NCI-H774 (cell line): Measurements from ENCODE around the gene F2RL1.
"Not testable (repeated sequence)": the region's sequence is repeated elsewhere in the genome, so short reads cannot be mapped to it uniquely, and the experiment has no call there.

Source experiments
- DNase-seq: peaks from one replicate; lab custom pipeline; 2025; lab: John Stamatoyannopoulos, UW

F2RL1 gene

DNA sequence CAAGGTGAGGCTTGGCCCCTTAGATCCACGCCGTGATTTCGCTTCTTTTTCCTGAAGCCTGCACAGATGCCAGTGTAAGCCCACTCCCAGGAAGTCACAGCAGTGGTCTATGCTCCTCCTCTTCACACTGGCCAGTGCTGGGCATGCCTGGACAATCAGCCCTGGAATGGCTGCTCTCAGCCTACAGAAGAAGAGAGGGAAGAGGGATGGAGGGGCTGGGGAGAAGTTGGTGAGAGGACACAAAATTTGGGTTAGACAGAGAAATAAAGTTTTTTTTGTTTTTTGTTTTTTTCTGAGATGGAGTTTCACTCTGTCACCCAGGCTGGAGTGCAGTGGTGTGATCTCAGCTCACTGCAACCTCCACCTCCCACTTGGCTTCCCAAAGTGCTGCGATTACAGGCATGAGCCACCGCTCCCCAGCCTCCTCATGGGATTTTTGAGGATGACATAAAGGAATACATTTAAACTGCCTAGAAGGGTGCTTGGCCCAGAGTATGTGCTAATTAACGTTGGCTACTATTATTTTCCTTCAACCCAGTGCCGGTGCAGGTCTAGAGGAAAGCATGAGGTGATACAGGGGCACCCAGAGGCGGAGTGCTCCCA, 31.8 kb downstream of the F2RL1 start:
- no peak for DNase-seq

DNA sequence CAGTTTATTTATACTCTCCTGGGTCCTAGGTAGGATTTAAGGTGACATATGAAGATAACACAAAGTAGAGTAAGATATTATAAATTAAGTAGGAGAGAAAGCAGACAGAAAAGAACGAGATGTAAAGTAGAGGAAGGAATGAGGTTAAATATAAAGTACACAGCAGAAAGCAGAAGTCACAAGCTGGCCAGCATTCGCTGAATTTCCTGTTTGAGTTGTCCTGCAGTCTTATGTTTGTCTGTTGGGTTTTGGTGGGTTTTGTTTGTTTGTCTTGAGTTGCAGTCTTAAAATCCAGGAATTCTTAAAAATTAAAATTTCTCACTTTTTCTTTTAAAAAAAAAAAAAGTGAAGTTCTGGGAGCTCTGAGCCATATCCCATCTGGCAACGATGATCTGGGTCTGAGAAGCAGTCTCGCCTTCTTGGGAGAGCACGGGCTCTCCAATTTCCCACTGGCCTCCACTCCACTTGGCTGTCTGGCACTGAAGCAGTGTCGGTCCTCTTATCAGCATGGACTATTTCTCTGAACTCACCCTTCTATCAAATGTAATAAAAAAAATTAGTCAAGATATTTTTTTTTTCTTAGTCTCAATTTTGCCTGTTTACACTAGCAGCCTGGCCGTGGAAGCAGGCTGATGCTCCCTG, 33.0 kb downstream of the F2RL1 start:
- no peak for DNase-seq

DNA sequence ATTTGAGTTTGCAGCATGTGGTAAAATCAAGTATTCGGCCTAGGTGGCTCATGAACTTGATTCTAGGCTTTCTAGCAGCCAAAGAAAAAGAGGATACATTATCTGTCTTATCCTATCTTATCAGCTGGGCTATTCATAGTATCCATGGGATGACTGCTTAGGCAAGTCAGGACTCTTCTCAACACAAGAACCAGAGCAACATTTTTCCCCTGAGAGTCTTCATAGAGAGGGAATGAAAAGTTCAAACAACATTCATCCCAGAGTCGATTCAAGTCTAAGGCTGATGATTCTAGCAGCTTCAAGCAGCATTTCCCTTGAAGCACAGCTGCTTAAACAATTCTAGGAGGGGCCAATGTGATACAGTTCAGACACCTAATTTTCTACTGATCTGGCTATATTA, 33.9 kb downstream of the F2RL1 start:
- DNase-seq = no peak

DNA sequence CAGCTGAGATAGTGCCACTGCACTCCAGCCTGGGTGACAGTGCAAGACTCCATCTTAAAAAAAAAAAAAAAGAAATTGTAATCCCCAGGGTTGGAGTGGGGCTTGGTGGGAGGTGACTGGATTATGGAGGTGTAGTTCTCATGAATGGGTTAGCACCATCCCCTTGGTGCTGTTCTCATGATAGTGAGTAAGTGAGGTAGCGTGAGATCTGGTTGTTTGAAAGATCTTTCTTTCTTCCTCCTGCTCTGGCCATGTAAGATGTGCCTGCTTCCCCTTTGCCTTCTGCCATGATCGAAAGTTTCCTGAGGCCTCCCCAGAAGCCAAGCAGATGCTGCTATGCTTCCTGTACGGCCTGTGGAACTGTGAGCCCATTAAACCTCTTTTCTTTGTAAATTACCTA, 34.9 kb downstream of the F2RL1 start:
- not testable (repeated sequence) for DNase-seq

DNA sequence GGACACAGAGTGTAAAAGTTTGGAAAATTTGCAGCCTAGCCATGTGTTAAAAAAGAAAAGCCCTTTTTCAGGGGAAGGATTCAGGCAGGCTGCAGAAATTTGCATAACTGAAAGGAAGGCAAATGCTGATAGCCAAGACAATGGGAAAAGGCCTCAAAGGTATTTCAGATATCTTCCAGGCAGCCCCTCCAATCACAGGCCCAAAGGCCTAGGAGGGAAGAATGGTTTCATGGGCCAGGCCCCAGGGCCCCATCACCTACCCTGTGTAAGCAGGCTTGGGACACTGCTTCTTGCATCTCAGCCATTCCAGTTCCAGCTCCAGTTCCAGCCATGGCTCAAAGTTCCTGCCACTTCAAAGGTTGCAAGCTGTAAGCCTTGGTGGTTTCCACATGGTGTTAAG, 35.8 kb downstream of the F2RL1 start:
- DNase-seq = no peak

DNA sequence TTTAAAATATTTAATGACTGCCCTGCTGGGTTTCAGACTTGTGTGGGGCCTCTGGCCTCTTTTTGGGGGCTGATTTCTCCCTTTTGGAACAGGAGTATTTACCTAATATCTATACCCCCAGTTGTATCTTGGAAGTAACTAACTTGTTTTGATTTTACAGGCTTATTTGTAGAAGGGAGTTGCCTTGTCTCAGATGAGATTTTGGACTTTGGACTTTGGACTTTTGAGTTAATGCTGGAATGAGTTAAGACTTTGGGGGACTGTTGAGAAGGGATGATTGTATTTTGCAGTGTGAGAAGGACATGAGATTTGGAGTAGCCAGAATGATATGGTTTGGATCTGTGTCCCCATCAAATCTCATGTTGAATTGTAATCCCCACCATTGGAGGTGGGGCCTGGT, 36.7 kb downstream of the F2RL1 start:
- not testable (repeated sequence) for DNase-seq

DNA sequence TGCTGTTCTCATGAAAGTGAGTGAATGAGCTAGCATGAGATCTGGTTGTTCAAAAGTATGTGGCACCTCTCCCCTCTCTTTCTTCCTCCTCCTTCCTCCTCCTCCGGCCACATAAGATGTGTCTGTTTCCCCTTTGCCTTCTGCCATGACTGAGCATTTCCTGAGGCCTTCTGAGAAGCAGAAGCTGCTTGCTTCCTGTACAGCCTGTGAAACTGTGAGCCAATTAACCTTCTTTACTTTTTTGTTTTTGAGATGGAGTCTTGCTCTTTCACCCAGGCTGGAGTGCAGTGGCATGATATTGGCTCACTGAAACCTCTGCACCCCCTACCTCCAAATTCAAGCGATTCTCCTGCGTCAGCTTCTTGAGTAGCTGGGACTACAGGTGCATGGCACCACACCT, 37.1 kb downstream of the F2RL1 start:
- DNase-seq = no peak

DNA sequence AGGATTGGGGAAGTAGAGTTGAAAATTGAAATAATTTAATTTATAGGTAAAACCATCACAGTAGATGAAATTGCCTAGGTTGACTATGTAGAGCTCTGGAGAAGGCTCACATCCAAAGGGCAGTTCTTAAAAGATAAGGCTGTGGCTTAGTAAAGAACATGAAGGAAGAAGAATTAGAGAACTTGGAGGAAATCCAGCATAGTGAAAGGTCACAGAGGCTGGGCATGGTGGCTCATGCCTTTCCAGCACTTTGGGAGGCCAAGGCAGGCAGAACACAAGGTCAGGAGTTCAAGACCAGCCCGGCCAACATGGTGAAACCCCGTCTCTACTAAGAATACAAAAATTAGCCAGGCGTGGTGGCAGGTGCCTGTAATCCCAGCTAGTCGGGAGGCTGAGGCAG, 38.0 kb downstream of the F2RL1 start:
- not testable (repeated sequence) for DNase-seq

DNA sequence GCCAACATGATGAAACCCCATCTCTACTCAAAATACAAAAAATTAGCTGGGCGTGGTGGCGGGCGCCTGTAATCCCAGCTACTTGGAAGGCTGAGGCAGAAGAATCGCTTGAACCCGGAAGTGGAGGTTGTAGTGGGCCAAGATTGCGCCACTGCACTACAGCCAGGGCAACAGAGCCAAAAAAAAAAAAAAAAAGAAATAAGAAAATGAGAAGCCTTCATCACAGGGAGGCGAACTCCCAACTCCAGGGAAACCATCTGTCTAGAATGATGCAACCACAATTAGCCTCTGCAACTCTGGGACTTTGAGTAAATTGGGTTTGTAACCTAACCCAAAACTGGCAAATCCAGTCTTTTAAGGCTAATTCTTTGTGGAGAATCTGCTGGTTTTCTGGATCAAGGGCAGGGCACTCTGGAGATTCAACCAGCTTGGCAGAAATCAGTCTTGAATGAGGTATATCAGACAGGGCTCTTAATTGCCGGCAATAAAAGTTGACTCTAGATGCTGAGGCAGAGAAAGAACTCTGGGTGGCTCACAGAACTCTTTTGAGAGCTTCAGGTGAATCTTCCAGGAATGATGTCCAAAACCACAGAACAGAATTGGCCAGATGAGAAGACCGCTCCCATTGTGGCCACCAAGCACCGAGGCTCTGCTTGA, 40.9 kb downstream of the F2RL1 start:
- DNase-seq = no peak

DNA sequence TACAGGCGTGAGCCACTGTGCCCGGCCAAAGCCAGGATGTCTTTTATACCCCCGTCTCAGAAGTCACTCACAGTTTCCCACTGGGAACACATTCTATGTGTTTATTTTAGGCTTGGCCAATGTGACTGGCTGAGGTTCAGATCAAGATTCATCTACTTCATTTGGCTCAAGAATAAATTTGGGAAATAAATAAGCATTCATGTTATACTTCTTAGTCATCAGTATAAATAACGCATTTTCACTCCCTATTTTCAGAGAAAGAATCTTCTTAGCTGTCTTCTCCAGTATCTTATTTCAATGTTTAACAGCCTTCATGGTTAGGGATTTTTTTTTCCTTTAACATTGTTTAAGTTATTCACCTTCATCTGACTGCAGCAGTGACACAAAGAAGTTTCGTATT, 42.8 kb downstream of the F2RL1 start:
- no peak for DNase-seq

DNA sequence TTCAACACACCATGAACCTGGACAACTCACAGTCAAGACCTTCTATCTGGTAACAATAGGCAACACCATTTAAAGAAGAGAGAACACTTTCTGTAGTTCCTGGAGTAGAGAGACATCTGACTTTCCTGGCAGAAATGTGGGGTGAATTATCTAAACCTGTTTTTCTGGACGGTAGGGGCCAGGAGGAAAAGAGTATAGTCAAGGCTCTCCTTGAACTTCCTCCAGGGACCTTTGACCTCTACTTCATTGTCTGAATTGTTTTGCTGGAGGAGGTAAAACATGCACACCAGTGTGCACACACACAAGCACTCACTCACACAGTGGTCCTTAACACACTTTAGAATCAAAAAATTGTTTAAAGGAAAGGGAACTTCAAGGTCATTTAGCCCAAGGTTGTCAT, 44.2 kb downstream of the F2RL1 start:
- no peak for DNase-seq

DNA sequence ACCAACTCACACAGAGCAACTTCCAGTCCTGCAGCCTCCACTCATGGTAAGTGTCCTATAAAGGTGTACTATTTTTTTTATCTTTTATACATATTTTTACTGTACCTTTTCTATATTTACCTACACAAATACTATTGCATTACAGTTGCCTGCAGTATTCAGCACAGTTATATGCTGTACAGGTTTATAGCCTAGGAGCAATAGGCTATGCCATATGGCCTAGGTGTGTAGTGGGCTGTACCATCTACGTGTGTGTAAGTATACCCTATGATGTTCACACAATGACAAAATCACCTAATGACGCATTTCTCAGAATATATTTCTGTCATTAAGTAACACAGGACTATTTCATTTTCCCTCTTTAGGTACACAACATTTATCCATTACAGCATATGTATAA, 47.7 kb downstream of the F2RL1 start:
- DNase-seq = no peak

DNA sequence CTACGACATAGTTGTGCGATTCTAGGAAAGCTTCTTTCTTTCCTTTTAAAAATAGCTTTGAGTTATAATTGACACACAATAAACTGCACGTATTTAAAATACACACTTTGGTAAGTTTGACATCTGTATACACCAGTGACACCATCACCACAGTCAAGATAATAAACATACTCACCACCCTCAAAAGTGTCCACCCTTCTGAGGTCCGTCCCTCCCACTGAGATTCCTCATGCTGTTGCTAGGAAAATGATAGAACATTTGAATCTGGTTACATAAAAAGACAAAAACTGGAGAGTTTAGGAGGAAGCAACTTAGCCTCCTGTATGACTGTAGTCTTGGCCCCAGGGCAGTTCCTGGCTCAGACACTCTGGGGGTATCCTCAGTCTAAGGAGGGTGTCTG, 48.2 kb downstream of the F2RL1 start:
- no peak for DNase-seq

DNA sequence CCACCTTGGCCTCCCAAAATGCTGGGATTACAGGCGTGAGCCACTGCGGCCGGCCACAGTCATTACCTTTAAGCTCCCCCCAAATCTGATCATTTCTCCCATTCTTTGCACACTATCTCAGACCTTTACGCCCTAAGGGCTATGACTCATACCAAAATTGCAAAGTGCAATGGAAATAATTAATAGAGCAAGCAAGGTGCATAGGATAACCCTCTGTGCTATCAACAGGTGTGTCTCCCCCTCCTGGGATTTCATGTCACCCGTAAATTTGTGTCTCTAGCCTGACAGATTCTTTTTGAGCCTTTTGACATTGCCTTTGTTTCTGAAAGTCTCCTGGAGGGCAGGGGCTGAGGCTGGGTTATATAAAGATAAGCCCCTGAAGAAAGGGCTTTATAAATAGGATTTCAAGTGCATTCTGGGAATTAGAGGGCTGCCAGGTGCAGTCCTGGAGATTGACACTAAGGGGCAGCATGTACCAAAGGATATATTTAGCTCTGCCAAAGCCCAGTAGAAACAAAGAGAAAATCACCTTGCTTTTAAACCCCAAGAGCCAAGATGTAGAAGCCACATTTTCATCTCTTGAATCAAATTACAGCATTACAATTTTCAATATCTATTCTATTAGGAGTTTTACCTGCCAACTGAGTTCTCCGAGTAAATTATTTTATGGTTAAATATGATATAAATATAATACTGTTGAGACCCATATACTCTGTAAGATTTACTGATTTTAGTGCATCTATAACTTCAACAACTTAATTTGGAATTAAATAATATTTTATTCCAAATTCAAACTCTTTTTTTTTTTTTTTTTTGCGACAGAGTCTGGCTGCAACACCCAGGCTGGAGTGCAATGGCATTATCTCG, 49.2 kb downstream of the F2RL1 start:
- DNase-seq = peak; percentile 64

DNA sequence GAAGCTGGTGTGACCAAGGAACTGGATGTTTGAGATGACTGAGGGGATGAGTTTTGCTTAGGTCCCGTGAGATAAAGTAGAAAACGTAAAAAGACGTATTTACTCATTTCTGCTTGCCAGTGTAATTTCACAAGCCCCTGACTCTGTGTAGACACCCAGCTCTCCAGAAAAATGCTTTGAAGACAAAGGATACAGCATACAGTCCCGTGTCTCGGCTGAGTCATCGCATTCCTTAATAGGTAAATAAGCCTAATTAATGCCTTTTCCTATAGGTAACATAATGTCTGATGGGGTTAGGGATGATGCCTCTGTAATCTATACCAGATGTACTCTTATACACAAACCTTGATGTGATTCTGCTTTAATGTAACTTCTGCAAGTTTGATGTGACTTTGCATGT, 51.2 kb downstream of the F2RL1 start:
- DNase-seq = no peak

DNA sequence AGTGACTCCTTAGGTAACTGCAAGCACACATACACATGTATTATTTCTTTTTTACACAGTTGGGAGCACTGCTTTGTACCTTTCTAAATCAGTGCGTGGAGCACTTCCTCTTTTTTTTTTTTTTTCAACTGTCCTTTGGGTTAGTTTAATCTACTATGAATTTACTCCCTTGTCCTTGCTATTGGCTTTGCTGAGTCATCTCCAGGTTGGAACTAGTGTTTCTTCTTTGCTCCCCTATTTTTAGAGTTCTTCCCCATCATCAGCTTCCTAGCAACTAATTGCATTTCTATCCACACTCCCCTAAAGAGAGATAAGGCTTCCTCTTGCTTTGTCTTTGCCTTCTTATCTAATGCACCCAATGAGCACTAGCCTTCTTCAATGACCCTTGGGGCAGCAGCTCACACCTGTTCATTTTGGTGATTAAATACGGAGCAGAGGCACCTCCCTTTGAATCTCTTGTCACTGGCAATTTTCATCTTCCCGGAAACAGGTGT, 55.3 kb downstream of the F2RL1 start:
- DNase-seq = peak; percentile 78
